Measurements from ENCODE around the gene SELENOV. TPM values are rescaled to one million over a fixed set of nuclear protein-coding genes. Genes with fewer than 3 reads are reported as not detected.

The SELENOV gene
- total RNA-seq, 4 donors from 2014 or later, result not detected

DNA sequence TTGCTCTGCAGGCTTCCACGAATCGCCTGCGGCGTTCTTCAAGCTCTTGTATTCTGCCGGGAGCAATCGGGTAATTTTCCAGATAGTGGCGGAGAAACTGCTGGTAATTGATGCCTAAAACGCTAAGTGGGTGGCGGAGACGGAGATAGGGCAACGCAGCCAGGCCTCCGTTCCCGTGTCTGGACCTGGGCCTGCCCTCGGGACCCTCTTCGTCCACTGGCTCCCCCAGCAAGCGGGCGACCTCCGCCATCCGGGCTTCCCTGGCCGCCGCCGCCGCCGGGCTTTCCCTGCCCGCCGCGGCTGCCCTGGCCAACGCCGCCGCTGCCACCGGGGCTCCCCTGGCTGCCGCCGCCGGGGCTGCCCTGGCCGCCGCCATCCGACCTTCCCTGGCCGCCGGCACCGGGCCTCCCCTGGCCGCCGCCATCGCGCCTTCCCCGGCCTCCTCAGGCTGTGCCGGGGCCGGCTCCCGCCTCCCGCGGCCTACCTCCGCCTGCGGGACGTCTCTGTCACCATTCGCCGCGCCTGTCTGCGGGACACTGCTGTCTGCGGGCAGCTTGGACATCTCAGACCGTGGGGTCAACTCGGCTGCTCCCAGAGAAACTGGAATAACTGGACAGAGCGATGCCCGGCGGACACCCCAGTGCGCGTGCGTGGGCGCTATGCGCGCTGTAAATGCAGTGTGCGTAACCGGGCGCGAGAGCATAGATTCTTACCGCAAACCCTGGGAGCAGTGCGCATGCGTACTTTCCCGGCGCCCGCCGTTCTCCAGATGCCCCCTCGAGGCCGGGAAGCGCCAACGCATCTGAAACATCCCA is 24.8 kb downstream of the SELENOV start, which contains the start of gene EID2:
Gene EID2, minus strand, starts transcription at position 644 of the 815 bp plus-strand sequence. Its CDS starts 82 bp downstream, at position 562.
- TF ChIP-seq CTCF (IDR thresholded peaks at IDR 0.05) (peak; percentile 78 to 96 (median 88)), EP300 (IDR thresholded peaks at IDR 0.05) (peak; percentile 95 to 97), POLR2A (IDR thresholded peaks at IDR 0.05) (peak; percentile 88 to 94)
- H3K4me1 ChIP-seq, result peaks cover 0 to 29% (median 16%) of the 10 kb centered on the region in 4 donors
- 0 to 1% methylated on average over 20 to 66 of the region's 84 CpGs for WGBS, 2 donors

DNA sequence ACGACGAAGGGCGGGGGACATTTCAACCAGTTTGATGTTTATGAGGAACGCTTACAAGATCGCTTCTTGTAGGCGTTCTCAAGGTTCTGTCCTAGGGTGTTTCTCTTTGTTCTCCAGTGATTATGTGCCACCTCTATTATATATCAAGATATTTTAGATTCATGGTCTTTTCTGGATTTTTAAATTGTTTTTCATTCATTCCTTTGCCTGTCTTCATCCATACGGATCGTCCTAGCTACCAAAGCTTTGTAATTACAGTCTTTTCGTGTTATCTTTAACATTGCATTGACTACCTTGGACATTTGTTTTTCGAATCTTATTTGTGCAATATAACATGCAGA is 25.4 kb downstream of the SELENOV start:
- Histone ChIP-seq H3K36me3 (no peaks in the 10 kb centered on the region), H3K27ac (peak overlapping the region in 3 of 4 donors; percentile 95 to 97 (median 97)), H3K4me1 (peaks cover 0 to 29% (median 16%) of the 10 kb centered on the region in 4 donors), H3K4me3 (peak overlapping the region in 3 of 4 donors; percentile 55 to 83 (median 78)), H3K9me3 (no peaks in the 10 kb centered on the region), H3K27me3 (peaks cover 0 to 6% of the 10 kb centered on the region in 2 donors)
- no peak for DNase-seq (ENCODE audit: low spot score in 2 of 2)
- TF ChIP-seq EP300 (IDR thresholded peaks at IDR 0.05), result no peak
- TF ChIP-seq CTCF (IDR thresholded peaks at IDR 0.05), result peak in 1 of 5 experiments; percentile 13
- no peak for TF ChIP-seq POLR2A (IDR thresholded peaks at IDR 0.05)
- 4% methylated on average over 10 of the region's 10 CpGs for WGBS, 2 donors

More for the DNA sequence above, 24.8 kb downstream of the SELENOV start, which contains the start of gene EID2:
- Histone ChIP-seq H3K9me3 (no peaks in the 10 kb centered on the region), H3K36me3 (no peaks in the 10 kb centered on the region), H3K27ac (peak within 1 kb of the TSS; percentile 89 to 97 (median 96)), H3K4me3 (peak within 1 kb of the TSS; percentile 55 to 85 (median 80)), H3K27me3 (peaks cover 0 to 3% of the 10 kb centered on the region in 2 donors)
- DNase-seq (ENCODE audit: low spot score in 2 of 2), result peak; percentile 85 to 90

DNA sequence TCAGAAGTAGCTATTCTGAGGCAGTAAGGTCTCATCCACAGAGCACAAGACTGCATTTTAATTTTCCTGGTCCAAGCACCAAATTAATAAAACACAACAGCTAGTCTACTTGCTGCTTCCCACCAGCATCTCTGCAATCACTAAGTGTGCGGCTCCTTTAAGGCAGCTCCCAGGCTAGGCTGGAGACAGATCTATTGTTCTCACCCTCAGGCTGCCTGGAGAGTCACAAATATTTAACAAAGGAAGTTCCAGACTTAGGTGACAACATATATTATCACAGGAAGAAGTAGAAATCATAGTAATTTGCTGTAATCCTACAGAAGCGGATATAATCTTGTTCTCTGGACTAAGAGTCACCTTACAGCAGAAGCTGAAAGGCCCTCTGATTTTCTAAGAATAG is 27.3 kb downstream of the SELENOV start:
- no peak for TF ChIP-seq POLR2A (IDR thresholded peaks at IDR 0.05)

DNA sequence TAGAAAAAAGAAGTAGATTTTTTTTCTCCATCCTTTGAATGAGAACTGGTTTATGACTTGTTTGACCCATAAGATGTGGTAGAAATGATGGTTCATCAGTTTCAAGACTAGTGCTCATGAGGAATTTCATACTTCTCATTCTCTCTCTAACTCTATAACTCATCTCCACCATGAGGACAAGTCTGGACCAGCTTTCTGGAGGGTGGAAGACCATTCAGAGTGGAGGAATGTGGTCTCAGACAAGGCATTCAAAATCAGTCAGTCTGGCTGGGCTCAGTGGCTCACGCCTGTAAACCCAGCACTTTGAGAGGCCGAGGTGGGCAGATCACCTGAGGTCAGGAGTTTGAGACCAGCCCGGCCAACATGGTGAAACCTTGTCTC is 28.5 kb downstream of the SELENOV start:
- Histone ChIP-seq H3K27me3 (peaks cover 0 to 6% of the 10 kb centered on the region in 2 donors), H3K36me3 (no peaks in the 10 kb centered on the region), H3K9me3 (no peaks in the 10 kb centered on the region), H3K4me1 (peaks cover 0 to 15% (median 8%) of the 10 kb centered on the region in 4 donors), H3K27ac (no peak overlapping the region), H3K4me3 (no peak overlapping the region)
- no peak for TF ChIP-seq CTCF (IDR thresholded peaks at IDR 0.05)
- no peak for TF ChIP-seq POLR2A (IDR thresholded peaks at IDR 0.05)
- TF ChIP-seq EP300 (IDR thresholded peaks at IDR 0.05), result no peak
- no peak for DNase-seq (ENCODE audit: low spot score in 2 of 2)
- 76 to 86% methylated on average over 3 of the region's 3 CpGs for WGBS, 2 donors

More for the DNA sequence above, 27.3 kb downstream of the SELENOV start:
- no peaks in the 10 kb centered on the region for H3K9me3 ChIP-seq
- no peak overlapping the region for H3K4me3 ChIP-seq
- H3K27me3 ChIP-seq, result peaks cover 0 to 6% of the 10 kb centered on the region in 2 donors
- H3K4me1 ChIP-seq, result peaks cover 0 to 28% (median 16%) of the 10 kb centered on the region in 4 donors
- no peak for DNase-seq (ENCODE audit: low spot score in 2 of 2)
- 43 to 56% methylated on average over 2 of the region's 2 CpGs for WGBS, 2 donors
- H3K36me3 ChIP-seq, result no peaks in the 10 kb centered on the region
- no peak overlapping the region for H3K27ac ChIP-seq

DNA sequence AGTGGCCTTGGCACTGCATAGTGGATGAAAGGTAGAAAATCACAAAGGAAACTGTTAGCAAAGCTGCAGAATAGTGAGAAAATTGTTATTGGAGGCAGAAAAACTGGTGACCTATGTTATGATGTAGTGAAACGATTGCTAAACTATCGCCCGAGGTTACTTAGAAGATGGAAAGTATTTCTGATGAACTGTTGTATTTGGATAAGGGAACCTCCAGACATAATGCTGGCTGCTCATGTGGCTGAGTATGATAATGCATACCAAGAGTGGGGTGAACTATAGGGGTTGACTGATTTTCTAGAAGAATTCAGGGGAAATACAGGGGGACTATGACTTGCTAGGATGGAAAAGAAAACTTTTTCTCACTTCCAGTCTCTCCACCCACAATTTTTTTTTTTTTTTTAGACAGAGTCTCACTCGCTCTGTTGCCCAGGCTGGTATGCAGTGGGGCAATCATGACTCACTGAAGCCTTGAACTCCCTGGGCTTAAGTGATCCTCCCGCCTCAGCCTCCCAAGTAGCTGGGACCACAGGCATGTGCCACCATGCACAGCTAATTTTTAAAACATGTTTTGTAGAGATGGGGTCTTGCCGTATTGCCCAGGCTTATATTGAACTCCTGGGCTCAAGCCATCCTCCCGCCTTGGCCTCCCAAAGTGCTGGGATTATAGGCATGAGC is 29.4 kb downstream of the SELENOV start:
- WGBS, 2 donors, result 75 to 78% methylated on average over 7 of the region's 7 CpGs

More for the DNA sequence above, 29.4 kb downstream of the SELENOV start:
- peaks cover 0 to 6% of the 10 kb centered on the region in 2 donors for H3K27me3 ChIP-seq
- H3K9me3 ChIP-seq, result no peaks in the 10 kb centered on the region
- DNase-seq (ENCODE audit: low spot score in 2 of 2), result no peak
- no peak overlapping the region for H3K27ac ChIP-seq
- TF ChIP-seq EP300 (IDR thresholded peaks at IDR 0.05) (no peak), CTCF (IDR thresholded peaks at IDR 0.05) (no peak), POLR2A (IDR thresholded peaks at IDR 0.05) (no peak)
- no peaks in the 10 kb centered on the region for H3K36me3 ChIP-seq
- peaks cover 0 to 6% (median 0%) of the 10 kb centered on the region in 4 donors for H3K4me1 ChIP-seq
- H3K4me3 ChIP-seq, result no peak overlapping the region
